Measurements from ENCODE around the gene SHANK2.

The SHANK2 gene

DNA sequence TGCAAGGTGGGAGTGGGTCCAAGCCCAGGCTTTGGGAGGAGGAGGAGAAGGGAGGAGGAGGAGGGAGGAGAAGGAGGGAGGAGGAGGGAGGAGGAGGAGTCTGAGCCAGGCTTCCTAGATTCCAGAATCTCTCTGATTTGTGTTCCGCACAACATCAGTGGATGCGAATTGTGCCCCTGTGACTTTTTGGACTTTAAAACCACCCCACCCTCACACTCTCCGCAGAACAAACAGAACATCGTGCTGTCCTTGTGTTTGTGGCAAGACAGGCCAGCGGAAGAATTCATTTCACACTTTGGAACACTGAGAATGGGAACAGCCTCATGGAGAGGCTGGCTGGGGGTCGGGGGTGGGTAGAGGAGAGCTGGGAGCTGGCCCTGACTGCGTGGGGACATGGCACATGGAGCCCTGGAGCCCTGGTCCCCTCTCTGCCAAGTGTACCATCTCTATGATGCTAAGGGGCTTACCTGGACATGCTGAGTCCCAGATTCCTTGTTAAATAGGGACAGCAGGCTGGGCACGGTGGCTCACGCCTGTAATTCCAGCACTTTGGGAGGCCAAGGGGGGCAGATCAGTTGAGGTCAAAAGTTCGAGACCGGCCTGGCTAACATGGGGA, 16.4 kb upstream of the SHANK2 start:
- DNase-seq = no peak

- DNase-seq = no peak
Measured at GRCh38 chr11:71267807-71268421, 15.5 kb upstream of the SHANK2 start.

DNA sequence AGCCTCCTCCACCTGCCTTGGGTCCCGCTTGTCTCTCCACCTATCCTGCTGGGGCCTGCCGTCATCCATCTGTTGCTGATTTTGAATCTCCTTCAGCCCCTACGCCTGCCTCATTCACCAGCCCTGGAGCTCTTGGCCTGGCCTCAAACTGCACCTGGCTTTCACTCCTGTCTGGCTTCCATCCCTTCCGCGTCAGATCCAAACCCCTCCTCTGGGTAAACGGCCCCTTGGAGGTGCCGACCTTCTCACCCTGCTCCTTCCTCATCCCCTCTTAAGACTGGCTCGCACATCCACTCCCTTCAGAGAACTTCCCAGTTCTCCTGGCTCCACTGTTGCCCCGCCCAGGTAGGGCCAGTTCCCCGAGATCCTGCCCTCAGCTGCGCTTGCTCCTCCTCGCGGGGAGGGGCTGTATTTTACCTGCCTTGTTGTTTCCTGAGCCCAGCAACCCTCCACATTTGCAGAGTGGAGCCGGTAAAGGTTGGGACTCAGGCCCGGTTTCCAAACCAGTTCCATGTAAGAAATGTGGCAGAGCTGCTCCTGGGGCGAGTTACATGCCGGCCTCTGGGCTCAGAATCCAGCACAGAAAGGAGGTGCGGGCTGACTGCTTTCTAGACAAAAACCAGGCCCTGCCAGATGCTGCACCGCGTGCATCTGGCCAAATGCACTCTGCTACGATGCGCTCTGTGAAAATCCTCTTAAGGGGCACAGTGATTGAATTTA, 13.9 kb upstream of the SHANK2 start:
- no peak for DNase-seq

DNA sequence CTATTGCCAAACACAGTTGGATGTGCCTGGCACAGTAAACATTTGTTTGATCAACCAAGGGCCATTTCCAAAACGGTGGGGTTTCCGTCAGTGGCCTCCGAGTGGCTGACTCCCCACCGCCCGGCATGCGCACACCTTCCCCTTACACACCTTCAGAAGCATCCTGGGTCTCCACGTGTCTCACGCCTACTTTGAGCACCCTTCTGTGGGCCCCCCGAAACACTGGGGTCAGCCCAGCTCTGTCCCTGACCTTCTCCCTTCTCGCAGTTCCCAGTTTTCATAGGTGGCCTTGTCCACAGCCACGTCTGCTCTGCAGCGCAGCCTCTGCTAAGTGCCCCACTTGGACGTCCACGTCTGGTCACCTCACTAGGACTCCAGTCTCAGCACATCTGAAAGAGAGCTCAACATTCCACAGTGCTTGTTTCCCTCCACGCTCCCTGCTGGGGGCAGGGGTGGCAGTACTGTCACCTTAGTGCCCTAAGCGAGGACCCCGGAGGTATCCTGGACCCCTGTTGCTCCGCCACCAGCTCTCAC, 13.2 kb upstream of the SHANK2 start:
- no peak for DNase-seq

- no peak for DNase-seq
Measured at GRCh38 chr11:71263386-71263785, 11.0 kb upstream of the SHANK2 start.

GRCh38 chr11:71255800-71256479, 3.6 kb upstream of the SHANK2 start:
- DNase-seq = no peak

DNA sequence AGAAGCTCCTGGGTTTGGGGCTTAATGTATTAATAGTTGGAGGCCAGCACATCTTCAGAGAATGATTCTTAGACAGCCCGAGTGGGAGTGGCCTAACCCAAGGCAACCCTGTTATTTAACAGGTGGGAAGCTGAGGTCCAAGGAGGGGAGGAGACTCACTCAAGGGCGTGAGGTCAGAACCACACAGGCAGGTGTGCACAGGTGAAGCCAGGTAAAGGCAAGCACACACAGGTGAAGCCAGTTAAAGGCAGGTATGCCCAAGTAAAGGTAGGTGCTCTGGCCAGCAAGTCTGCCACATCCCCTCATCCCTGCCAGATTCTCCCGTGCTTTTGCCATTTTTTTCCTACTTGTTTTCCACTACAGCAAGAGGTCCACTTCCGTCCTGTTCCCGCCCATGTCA, 2.9 kb upstream of the SHANK2 start:
- DNase-seq = no peak

GRCh38 chr11:71253794-71254193, 1.4 kb upstream of the SHANK2 start:
- DNase-seq = no peak

DNA sequence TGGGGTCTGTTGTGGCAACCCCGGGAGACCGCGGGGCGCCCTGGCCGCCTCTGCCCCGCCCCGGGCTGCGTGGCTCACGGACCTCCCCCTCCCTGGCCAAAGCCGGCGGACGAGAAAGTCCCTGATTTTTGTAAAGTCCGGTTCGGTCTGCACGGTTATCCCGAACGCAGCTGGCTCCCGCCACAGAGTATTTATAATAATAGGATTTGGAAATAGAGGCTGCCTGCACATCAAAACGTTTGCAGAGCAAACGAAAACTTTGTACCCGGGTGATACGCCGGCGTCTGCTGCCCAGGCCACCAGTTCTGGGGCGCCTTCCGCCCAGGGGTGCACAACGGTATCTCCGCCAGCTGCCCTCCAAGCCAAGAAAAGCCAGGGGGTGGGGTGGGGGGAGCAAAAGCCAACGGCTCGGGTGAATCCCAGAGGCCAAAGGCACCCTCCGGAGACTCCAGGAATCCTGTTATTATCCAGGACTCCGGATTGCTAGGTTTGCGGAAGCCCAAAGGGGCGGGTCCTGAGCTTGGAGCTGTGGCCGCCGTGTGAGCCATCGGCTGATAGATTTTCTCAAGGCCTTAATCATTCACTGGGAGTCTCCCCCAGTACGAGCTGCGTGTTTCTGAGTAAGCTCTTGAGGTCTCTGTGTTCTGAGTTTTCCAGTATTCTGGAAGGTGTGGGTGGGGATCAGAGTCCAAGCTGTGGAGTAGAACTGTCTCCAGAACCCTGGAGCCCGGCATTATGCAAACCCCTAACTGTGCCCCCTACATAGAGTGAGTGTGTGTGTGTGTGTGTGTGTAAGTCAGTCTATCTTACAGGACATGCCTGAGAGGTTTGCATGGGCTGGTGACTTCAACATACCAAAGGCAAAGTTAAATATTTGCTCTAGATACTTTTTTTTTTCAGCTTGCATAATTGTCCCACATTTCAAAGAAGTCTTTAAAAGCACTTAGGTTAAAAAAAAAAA, 673 bp upstream of the SHANK2 start:
- no peak for DNase-seq

DNA sequence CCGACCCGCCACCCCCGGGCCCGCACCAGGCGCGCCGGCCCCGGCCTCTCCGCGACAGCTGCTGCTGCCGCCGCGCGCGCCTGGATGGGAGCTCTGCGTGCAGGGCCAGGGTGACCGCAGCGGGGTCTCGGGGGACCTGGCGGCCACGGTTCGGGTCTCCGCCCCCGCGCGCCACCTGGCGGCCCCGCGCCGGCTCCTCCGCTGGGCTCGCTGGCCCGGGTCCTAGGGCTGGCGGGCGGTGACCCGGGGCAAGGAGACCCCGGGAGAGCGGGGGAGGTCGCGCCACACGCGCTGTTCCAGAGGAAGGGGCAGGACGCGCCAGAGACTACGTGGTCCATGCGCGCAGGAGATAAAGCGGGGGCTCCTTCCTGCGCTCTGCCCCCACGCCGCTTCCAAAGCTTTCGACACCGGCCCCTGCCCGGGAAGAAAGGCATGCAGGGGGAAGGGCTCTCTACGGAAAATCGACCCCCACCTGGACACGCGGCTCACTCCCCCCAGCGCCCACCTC, 562 bp downstream of the SHANK2 start:
- no peak for DNase-seq

- no peak for DNase-seq
Measured at GRCh38 chr11:71251151-71251721, 1.1 kb downstream of the SHANK2 start.

GRCh38 chr11:71250523-71251150, 1.7 kb downstream of the SHANK2 start:
- DNase-seq = no peak

DNA sequence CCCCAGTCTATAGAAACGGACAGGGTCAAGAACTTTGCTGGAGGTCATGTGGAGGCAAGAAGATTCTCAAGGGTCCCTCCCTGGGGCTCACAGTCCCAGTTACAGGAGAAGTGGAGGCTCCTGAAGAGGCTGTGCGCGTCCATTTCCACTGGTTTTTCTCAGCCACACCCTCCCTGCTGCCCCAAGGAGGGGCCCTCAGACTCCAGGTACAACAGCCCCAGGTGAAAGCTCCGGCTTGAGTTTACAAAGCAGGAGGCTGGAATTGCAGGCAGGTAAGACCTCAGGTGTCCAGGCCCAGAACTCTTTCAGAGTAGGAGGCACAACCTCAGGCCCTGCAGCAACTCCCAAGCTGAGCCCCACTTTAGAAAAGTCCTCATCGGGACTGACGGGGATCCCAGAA, 3.1 kb downstream of the SHANK2 start:
- DNase-seq = no peak

DNA sequence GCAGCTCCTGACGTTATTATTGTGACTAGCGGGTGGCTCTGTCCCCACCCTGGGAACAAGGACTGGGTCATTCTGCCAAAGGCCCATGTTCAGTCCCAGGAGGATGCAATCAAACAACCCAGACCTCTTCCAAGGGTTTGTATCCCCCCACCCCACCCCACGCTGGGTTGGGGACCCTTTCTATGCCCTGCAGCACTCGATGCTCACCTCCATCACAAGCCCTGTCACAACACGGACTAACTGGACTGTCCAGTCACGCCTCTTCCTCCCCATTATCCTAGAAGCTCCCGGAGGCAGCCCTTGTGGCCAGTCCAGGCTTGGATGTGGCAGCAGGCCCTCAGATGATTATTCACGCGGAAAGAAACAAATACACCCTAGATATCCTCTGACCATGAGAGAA, 3.7 kb downstream of the SHANK2 start:
- DNase-seq = no peak

- DNase-seq = no peak
Measured at GRCh38 chr11:71248251-71248570, 4.2 kb downstream of the SHANK2 start.

- no peak for DNase-seq
Measured at GRCh38 chr11:71247551-71248250, 4.7 kb downstream of the SHANK2 start.

GRCh38 chr11:71246559-71246958, 5.8 kb downstream of the SHANK2 start:
- DNase-seq = no peak

GRCh38 chr11:71245601-71246391, 6.6 kb downstream of the SHANK2 start:
- DNase-seq = no peak

GRCh38 chr11:71244116-71244810, 8.1 kb downstream of the SHANK2 start:
- no peak for DNase-seq

Measured in NCI-H187 treated with DMSO at 0.1 percent for 48 hours (cell line).